Naive thymus-derived CD4-positive, alpha-beta T cell (primary cell): ENCODE results near the gene SETD1B. TPM values are rescaled to one million over a fixed set of nuclear protein-coding genes. Genes with fewer than 3 reads are reported as not detected.
"Not testable (repeated sequence)": the region's sequence is repeated elsewhere in the genome, so short reads cannot be mapped to it uniquely, and the experiment has no call there.

Source experiments
- ATAC-seq: fragments of 150-1000 bp; cut with Tn5 transposase; 2 replicates; pipeline ENCODE4 v1.10.0; 2021; ENCODE audit warnings: mild to moderate bottlenecking, moderate library complexity
- CTCF ChIA-PET: fragments of 350-600 bp; sonication (Branson Sonifier 250); formaldehyde crosslinking; loops from one replicate; lab custom pipeline; 2021; ENCODE audit warnings: antibody characterized with exemption; lab: Charles Lee
- POLR2A ChIA-PET: fragments of 350-600 bp; sonication (Branson Sonifier 250); formaldehyde crosslinking; loops from one replicate; lab custom pipeline; 2021; ENCODE audit warnings: antibody characterized with exemption, inconsistent platforms; lab: Charles Lee
- DNase-seq, 9 donors: peaks; one replicate each; pipeline versions ENCODE4 v3.0.0 to v3.0.0-alpha.2; 2020 to 2022; ENCODE audit warnings: mixed read lengths in 1 of 9
- H3K27ac ChIP-seq: one replicate; pipeline ENCODE4 v1.7.0; 2013; ENCODE audit warnings: mild to moderate bottlenecking, low read depth, low read length, moderate library complexity
- H3K27me3 ChIP-seq, 2 donors: one replicate each; pipeline ENCODE4 v1.7.0; 2013; ENCODE audit warnings: low read length in 2 of 2, mild to moderate bottlenecking in 2 of 2, moderate library complexity in 2 of 2; ENCODE audit not compliant: control insufficient read depth in 2 of 2, insufficient read depth in 2 of 2
- H3K36me3 ChIP-seq, 3 experiments: 1 replicate in 2 of 3; 2 replicates in 1 of 3; pipeline ENCODE4 v1.7.0; 2013; ENCODE audit warnings: low read length in 3 of 3, mild to moderate bottlenecking in 3 of 3, moderate library complexity in 1 of 3; ENCODE audit not compliant: insufficient read depth in 3 of 3, control insufficient read depth in 2 of 3
- H3K4me1 ChIP-seq, 2 donors: one replicate each; pipeline ENCODE4 v1.7.0; 2013; ENCODE audit warnings: low read length in 2 of 2, mild to moderate bottlenecking in 2 of 2, moderate library complexity in 1 of 2; ENCODE audit not compliant: control insufficient read depth in 2 of 2, insufficient read depth in 2 of 2
- H3K4me3 ChIP-seq: 2 replicates; pipeline ENCODE4 v1.7.0; 2013; ENCODE audit warnings: mild to moderate bottlenecking, low read length
- H3K9me3 ChIP-seq, 3 experiments: 1 replicate in 2 of 3; 2 replicates in 1 of 3; pipeline ENCODE4 v1.7.0; 2013; ENCODE audit warnings: low read length in 3 of 3; ENCODE audit not compliant: control insufficient read depth in 2 of 3
- H3K27ac Mint-ChIP-seq, 9 donors: one replicate each; pipeline ENCODE4 v1.8.0; 2020 to 2022; ENCODE audit warnings: mixed read lengths in 9 of 9, mild to moderate bottlenecking in 8 of 9, moderate library complexity in 5 of 9, inconsistent platforms in 2 of 9
- H3K27me3 Mint-ChIP-seq, 5 donors: one replicate each; pipeline ENCODE4 v1.8.0; 2021 to 2022; ENCODE audit warnings: mixed read lengths in 5 of 5, mild to moderate bottlenecking in 1 of 5
- H3K36me3 Mint-ChIP-seq, 5 donors: one replicate each; pipeline ENCODE4 v1.8.0; 2020 to 2022; ENCODE audit warnings: mixed read lengths in 5 of 5, mild to moderate bottlenecking in 3 of 5, inconsistent platforms in 1 of 5
- H3K4me1 Mint-ChIP-seq, 7 donors: one replicate each; pipeline ENCODE4 v1.8.0; 2020 to 2022; ENCODE audit warnings: mixed read lengths in 7 of 7, mild to moderate bottlenecking in 3 of 7, inconsistent platforms in 1 of 7
- H3K4me3 Mint-ChIP-seq, 10 donors: one replicate each; pipeline ENCODE4 v1.8.0; 2020 to 2022; ENCODE audit warnings: mild to moderate bottlenecking in 10 of 10, mixed read lengths in 10 of 10, moderate library complexity in 6 of 10, inconsistent platforms in 2 of 10
- H3K9me3 Mint-ChIP-seq, 11 donors: one replicate each; pipeline ENCODE4 v1.8.0; 2020 to 2022; ENCODE audit warnings: mixed read lengths in 11 of 11, mild to moderate bottlenecking in 4 of 11, inconsistent platforms in 1 of 11, moderate library complexity in 1 of 11
- intact Hi-C, 2 donors: fragments of 100-400 bp; cut with micrococcal nuclease; formaldehyde crosslinking; loops; one replicate each; pipeline ENCODE4 v1.15.1; 2023
- polyA plus RNA-seq, 2 donors: library from polyadenylated mRNA; unstranded; fragments of 300-500 nt; fragmentation: Illumina TruSeq; gene quantifications; one replicate each; pipeline ENCODE4 v1.2.3, GENCODE V29; 2021
- total RNA-seq, 6 experiments: library from RNA in 5 of 6; stranded (reverse) in 5 of 6; gene quantifications; 1 replicate in 5 of 6; 2 replicates in 1 of 6; pipeline ENCODE4 v1.2.3 and lab custom pipeline; 2021 to 2026

SETD1B gene
- total and polyA plus RNA-seq, 7 experiments from 2014 or later: 2.1 to 124 (median 77.7) TPM

- peaks cover 0 to 5% (median 0%) of the 10 kb centered on the region in 11 donors for H3K9me3 Mint-ChIP-seq
- CTCF ChIA-PET: interaction anchor here (0.9 to 14.9 kb wide), 5 partner anchors 9 to 237 kb away, joined by 3 to 609 read pairs (median 7); partner anchors contain the start of gene SETD1B
- H3K27me3 Mint-ChIP-seq: no peaks in the 10 kb centered on the region
These were observed 14.5 kb upstream of the SETD1B start for GRCh38 chr12:121789233-121789781.

GRCh38 chr12:121789800-121790728 is 13.7 kb upstream of the SETD1B start:
- ChIA-PET CTCF (interaction anchor here (0.7 to 14.9 kb wide), 6 partner anchors 8 to 237 kb away, joined by 3 to 609 read pairs (median 6); partner anchors contain the start of gene SETD1B), POLR2A (interaction anchor here (0.6 to 33.4 kb wide), 13 partner anchors 2 to 211 kb away, joined by 3 to 1941 read pairs (median 5); partner anchors contain the start of genes KDM2B, PSMD9, RHOF and SETD1B)
- Histone ChIP-seq H3K4me3 (peak overlapping the region; percentile 63), H3K9me3 (no peaks in the 10 kb centered on the region), H3K27ac (peak overlapping the region; percentile 96), H3K4me1 (peaks cover 65 to 67% of the 10 kb centered on the region in 2 donors), H3K36me3 (peaks cover 0 to 16% (median 0%) of the 10 kb centered on the region in 3 experiments), H3K27me3 (no peaks in the 10 kb centered on the region)
- ATAC-seq (peak; percentile 80), DNase-seq (peak; percentile 81 to 97 (median 94))
- Mint-ChIP-seq H3K4me3 (peak overlapping the region; percentile 89 to 99 (median 96)), H3K27ac (peak overlapping the region; percentile 95 to 100 (median 100)), H3K36me3 (peaks cover 0 to 50% (median 5%) of the 10 kb centered on the region in 5 donors), H3K9me3 (peaks cover 0 to 8% (median 0%) of the 10 kb centered on the region in 11 donors), H3K27me3 (no peaks in the 10 kb centered on the region), H3K4me1 (peaks cover 46 to 79% (median 73%) of the 10 kb centered on the region in 7 donors)
- intact Hi-C loops: loop anchor here (1.0 to 5.0 kb wide), 9 partner anchors 8 to 388 kb away; partner anchors contain the start of genes MLXIP (in 1 of the 2), ORAI1 (in 1 of the 2), PSMD9 (in 1 of the 2) and RNF34 (in 1 of the 2)

More at GRCh38 chr12:121789233-121789781, 14.5 kb upstream of the SETD1B start:
- Mint-ChIP-seq H3K4me1 (peaks cover 46 to 79% (median 73%) of the 10 kb centered on the region in 7 donors), H3K4me3 (peak overlapping the region; percentile 89 to 99 (median 96)), H3K27ac (peak overlapping the region; percentile 95 to 100 (median 100)), H3K36me3 (peaks cover 0 to 55% (median 11%) of the 10 kb centered on the region in 5 donors)
- Histone ChIP-seq H3K9me3 (no peaks in the 10 kb centered on the region), H3K36me3 (peaks cover 0 to 16% (median 0%) of the 10 kb centered on the region in 3 experiments), H3K4me3 (peak overlapping the region; percentile 63), H3K27me3 (no peaks in the 10 kb centered on the region), H3K4me1 (peaks cover 65 to 67% of the 10 kb centered on the region in 2 donors), H3K27ac (peak overlapping the region; percentile 96)
- ATAC-seq: peak; percentile 24
- intact Hi-C loops: loop anchor here in 1 of 2 donors (1.0 kb wide), 1 partner anchor 99 kb away; the partner anchor contains the start of gene PSMD9
- POLR2A ChIA-PET: interaction anchor here (0.6 to 33.4 kb wide), 10 partner anchors 2 to 210 kb away, joined by 3 to 1941 read pairs (median 6); partner anchors contain the start of genes KDM2B, PSMD9, RHOF and SETD1B
- DNase-seq: peak in 6 of 9 donors; percentile 52 to 64 (median 58)

- Mint-ChIP-seq H3K4me1 (peaks cover 50 to 79% (median 73%) of the 10 kb centered on the region in 7 donors), H3K36me3 (peaks cover 0 to 49% (median 7%) of the 10 kb centered on the region in 5 donors), H3K4me3 (peak overlapping the region; percentile 89 to 99 (median 96)), H3K27ac (peak overlapping the region; percentile 95 to 100 (median 100)), H3K9me3 (peaks cover 0 to 11% (median 0%) of the 10 kb centered on the region in 11 donors)
- not testable (repeated sequence) for H3K27me3 Mint-ChIP-seq, H3K27me3 ChIP-seq, DNase-seq, ATAC-seq, H3K9me3 ChIP-seq
- Histone ChIP-seq H3K4me1 (peaks cover 63 to 67% of the 10 kb centered on the region in 2 donors), H3K4me3 (peak overlapping the region; percentile 99), H3K27ac (peak overlapping the region; percentile 96), H3K36me3 (peaks cover 0 to 23% (median 0%) of the 10 kb centered on the region in 3 experiments)
- intact Hi-C loops: loop anchor here (1.0 to 5.0 kb wide), 8 partner anchors 8 to 388 kb away; partner anchors contain the start of genes MLXIP (in 1 of the 2), ORAI1 (in 1 of the 2), RNF34 (in 1 of the 2) and TMEM120B (in 1 of the 2)
- POLR2A ChIA-PET: interaction anchor here (0.6 to 33.4 kb wide), 6 partner anchors 3 to 1498 kb away, joined by 3 to 1941 read pairs (median 4); partner anchors contain the start of genes PSMD9, RHOF, RNU4-1 and SETD1B
- CTCF ChIA-PET: interaction anchor here (0.7 to 14.9 kb wide), 4 partner anchors 11 to 100 kb away, joined by 3 to 609 read pairs (median 164); partner anchors contain the start of gene SETD1B
These were observed 13.0 kb upstream of the SETD1B start for GRCh38 chr12:121790785-121791184.

GRCh38 chr12:121791671-121792551 is 11.9 kb upstream of the SETD1B start:
- H3K4me1 ChIP-seq: peaks cover 52 to 56% of the 10 kb centered on the region in 2 donors
- no peaks in the 10 kb centered on the region for H3K27me3 Mint-ChIP-seq
- peak overlapping the region; percentile 99 for H3K4me3 ChIP-seq
- intact Hi-C loops: loop anchor here (5.0 kb wide), 5 partner anchors 80 to 390 kb away; partner anchors contain the start of genes MLXIP (in 1 of the 2), ORAI1 (in 1 of the 2), RNF34 (in 1 of the 2) and TMEM120B (in 1 of the 2)
- CTCF ChIA-PET: interaction anchor here (0.7 to 14.9 kb wide), 7 partner anchors 12 to 99 kb away, joined by 3 to 609 read pairs (median 5); partner anchors contain the start of gene SETD1B
- H3K9me3 Mint-ChIP-seq: peaks cover 0 to 11% (median 0%) of the 10 kb centered on the region in 11 donors
- DNase-seq: peak in 3 of 9 donors; percentile 36 to 48 (median 44)
- peak overlapping the region; percentile 89 to 99 (median 96) for H3K4me3 Mint-ChIP-seq
- POLR2A ChIA-PET: interaction anchor here (0.6 to 33.4 kb wide), 5 partner anchors 4 to 120 kb away, joined by 3 to 1941 read pairs (median 48); partner anchors contain the start of genes RHOF, SETD1B and TMEM120B
- peak overlapping the region; percentile 96 for H3K27ac ChIP-seq
- no peaks in the 10 kb centered on the region for H3K27me3 ChIP-seq
- peak overlapping the region; percentile 95 to 100 (median 100) for H3K27ac Mint-ChIP-seq
- H3K36me3 ChIP-seq: peaks cover 0 to 24% (median 0%) of the 10 kb centered on the region in 3 experiments
- peaks cover 42 to 72% (median 63%) of the 10 kb centered on the region in 7 donors for H3K4me1 Mint-ChIP-seq
- H3K36me3 Mint-ChIP-seq: peaks cover 0 to 42% (median 5%) of the 10 kb centered on the region in 5 donors
- H3K9me3 ChIP-seq: no peaks in the 10 kb centered on the region
- no peak for ATAC-seq
